ENCODE measurements around the gene ITIH6. TPM values are rescaled to one million over a fixed set of nuclear protein-coding genes. Genes with fewer than 3 reads are reported as not detected.

Gene ITIH6
- total RNA-seq, 3 donors from 2014 or later (not counting 1 experiment from before 2014, with no cell fraction given), result not detected

DNA sequence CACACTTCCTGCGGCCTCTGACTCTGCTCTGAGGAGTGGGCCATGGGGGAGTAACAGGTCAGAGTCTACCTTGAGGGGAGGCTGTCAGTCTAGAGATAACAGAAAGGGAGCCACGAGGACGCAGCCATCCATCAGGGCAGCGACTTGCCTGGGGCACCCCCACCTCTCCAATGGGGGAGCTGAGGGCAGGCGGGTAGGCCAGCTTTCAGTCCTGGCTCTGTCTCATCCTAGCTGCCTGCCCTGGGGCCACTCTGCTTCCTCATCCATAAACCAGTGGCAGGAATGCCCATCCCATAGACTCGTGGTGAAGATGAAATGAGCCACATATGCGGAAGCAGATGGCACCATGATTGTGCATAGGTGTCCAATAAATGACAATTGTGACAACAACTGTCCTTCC lies 22.7 kb upstream of the ITIH6 start:
- Histone ChIP-seq H3K27ac (ENCODE audit: low read length) (no peak overlapping the region), H3K9me3 (ENCODE audit: control insufficient read depth, insufficient read depth, low read length) (no peaks in the 10 kb centered on the region), H3K4me1 (ENCODE audit: control insufficient read depth, insufficient read depth, low read length) (peaks cover 6% of the 10 kb centered on the region), H3K4me3 (ENCODE audit: low read length) (no peak overlapping the region), H3K27me3 (ENCODE audit: control insufficient read depth, insufficient read depth, low read length) (no peaks in the 10 kb centered on the region), H3K36me3 (ENCODE audit: control insufficient read depth, insufficient read depth, low read length) (no peaks in the 10 kb centered on the region)
- Mint-ChIP-seq H3K27ac (no peak overlapping the region), H3K9me3 (no peaks in the 10 kb centered on the region), H3K4me3 (no peak overlapping the region), H3K27me3 (ENCODE audit: low read depth in 2 of 2) (no peaks in the 10 kb centered on the region), H3K36me3 (no peaks in the 10 kb centered on the region), H3K4me1 (peaks cover 4 to 5% of the 10 kb centered on the region in 2 donors)
- TF ChIP-seq, protein P1, sequence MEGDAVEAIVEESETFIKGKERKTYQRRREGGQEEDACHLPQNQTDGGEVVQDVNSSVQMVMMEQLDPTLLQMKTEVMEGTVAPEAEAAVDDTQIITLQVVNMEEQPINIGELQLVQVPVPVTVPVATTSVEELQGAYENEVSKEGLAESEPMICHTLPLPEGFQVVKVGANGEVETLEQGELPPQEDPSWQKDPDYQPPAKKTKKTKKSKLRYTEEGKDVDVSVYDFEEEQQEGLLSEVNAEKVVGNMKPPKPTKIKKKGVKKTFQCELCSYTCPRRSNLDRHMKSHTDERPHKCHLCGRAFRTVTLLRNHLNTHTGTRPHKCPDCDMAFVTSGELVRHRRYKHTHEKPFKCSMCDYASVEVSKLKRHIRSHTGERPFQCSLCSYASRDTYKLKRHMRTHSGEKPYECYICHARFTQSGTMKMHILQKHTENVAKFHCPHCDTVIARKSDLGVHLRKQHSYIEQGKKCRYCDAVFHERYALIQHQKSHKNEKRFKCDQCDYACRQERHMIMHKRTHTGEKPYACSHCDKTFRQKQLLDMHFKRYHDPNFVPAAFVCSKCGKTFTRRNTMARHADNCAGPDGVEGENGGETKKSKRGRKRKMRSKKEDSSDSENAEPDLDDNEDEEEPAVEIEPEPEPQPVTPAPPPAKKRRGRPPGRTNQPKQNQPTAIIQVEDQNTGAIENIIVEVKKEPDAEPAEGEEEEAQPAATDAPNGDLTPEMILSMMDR (IDR thresholded peaks at IDR 0.05), result no peak
- 94% methylated on average over 5 of the region's 7 CpGs for WGBS (ENCODE audit: insufficient coverage)
- intact Hi-C loops (cut with micrococcal nuclease), result no loop called here
- ATAC-seq (no peak), DNase-seq (no peak)

DNA sequence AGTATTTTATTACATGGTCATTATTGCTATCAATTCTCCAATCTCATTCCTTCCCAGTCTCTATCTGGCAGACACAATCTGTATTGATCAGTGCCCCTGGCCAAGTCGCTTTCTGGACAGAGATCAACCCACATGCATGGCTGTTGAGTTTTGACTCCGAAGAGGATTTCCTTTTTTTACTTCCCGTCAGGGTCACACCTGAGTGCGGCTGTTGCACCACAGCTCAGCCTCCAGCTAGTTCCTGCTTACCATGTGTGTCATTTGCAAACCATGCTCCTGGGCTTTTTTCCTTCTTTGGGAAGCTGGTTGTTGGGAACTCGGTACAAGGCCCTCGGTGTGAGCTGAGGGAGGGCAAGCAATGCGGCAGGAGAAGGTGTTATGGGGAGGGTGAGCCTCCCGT lies 21.1 kb upstream of the ITIH6 start:
- no peak overlapping the region for H3K4me3 ChIP-seq (ENCODE audit: low read length)
- H3K27me3 ChIP-seq (ENCODE audit: control insufficient read depth, insufficient read depth, low read length), result no peaks in the 10 kb centered on the region
- Mint-ChIP-seq H3K36me3 (no peaks in the 10 kb centered on the region), H3K27me3 (ENCODE audit: low read depth in 2 of 2) (no peaks in the 10 kb centered on the region), H3K27ac (no peak overlapping the region), H3K4me3 (no peak overlapping the region), H3K4me1 (peaks cover 0 to 5% of the 10 kb centered on the region in 2 donors), H3K9me3 (no peaks in the 10 kb centered on the region)
- no peaks in the 10 kb centered on the region for H3K9me3 ChIP-seq (ENCODE audit: control insufficient read depth, insufficient read depth, low read length)
- no peak for DNase-seq
- peaks cover 6% of the 10 kb centered on the region for H3K4me1 ChIP-seq (ENCODE audit: control insufficient read depth, insufficient read depth, low read length)
- peaks cover 13% of the 10 kb centered on the region for H3K36me3 ChIP-seq (ENCODE audit: control insufficient read depth, insufficient read depth, low read length)
- intact Hi-C loops (cut with micrococcal nuclease), result no loop called here
- TF ChIP-seq, protein P1 (IDR thresholded peaks at IDR 0.05), result no peak
- no peak for ATAC-seq
- WGBS (ENCODE audit: insufficient coverage), result 23% methylated on average over 7 of the region's 8 CpGs
- no peak overlapping the region for H3K27ac ChIP-seq (ENCODE audit: low read length)

DNA sequence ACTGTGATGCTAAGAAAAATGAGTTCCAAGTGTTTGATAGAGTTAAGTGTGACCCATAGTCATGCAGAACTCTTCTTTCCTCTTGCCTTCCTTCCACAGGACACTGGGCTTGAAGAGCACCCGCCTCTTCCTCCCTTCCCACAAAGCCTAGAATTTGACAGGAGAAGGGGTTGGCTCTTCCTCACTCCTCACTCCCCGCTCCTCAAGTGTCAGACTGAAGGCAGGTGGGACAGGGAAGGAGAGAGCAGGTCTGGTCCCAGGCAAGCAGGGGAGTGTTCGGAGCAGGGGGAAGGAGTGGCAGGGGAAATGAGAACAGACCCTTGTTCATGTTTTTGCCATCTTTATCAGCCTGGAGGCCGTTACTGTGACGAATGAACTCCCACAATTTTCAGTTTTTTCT lies 20.2 kb upstream of the ITIH6 start:
- no peaks in the 10 kb centered on the region for H3K9me3 Mint-ChIP-seq
- H3K4me1 Mint-ChIP-seq, result peaks cover 0 to 5% of the 10 kb centered on the region in 2 donors
- no peak overlapping the region for H3K27ac Mint-ChIP-seq
- ATAC-seq (no peak), DNase-seq (no peak)
- WGBS (ENCODE audit: insufficient coverage), result no CpG with 5 or more reads among the region's 5 CpGs
- H3K27me3 Mint-ChIP-seq (ENCODE audit: low read depth in 2 of 2), result no peaks in the 10 kb centered on the region
- no peaks in the 10 kb centered on the region for H3K36me3 Mint-ChIP-seq
- TF ChIP-seq, protein P1 (IDR thresholded peaks at IDR 0.05), result no peak
- intact Hi-C loops (cut with micrococcal nuclease), result no loop called here
- peaks cover 6% of the 10 kb centered on the region for H3K4me1 ChIP-seq (ENCODE audit: control insufficient read depth, insufficient read depth, low read length)
- H3K4me3 ChIP-seq (ENCODE audit: low read length), result no peak overlapping the region
- H3K27me3 ChIP-seq (ENCODE audit: control insufficient read depth, insufficient read depth, low read length), result no peaks in the 10 kb centered on the region
- peaks cover 19% of the 10 kb centered on the region for H3K36me3 ChIP-seq (ENCODE audit: control insufficient read depth, insufficient read depth, low read length)
- H3K27ac ChIP-seq (ENCODE audit: low read length), result no peak overlapping the region
- H3K9me3 ChIP-seq (ENCODE audit: control insufficient read depth, insufficient read depth, low read length), result no peaks in the 10 kb centered on the region
- no peak overlapping the region for H3K4me3 Mint-ChIP-seq

- no peak overlapping the region for H3K4me3 Mint-ChIP-seq
- ATAC-seq (no peak), DNase-seq (no peak)
- H3K27me3 Mint-ChIP-seq (ENCODE audit: low read depth in 2 of 2), result no peaks in the 10 kb centered on the region
- Histone ChIP-seq H3K27ac (ENCODE audit: low read length) (no peak overlapping the region), H3K4me1 (ENCODE audit: control insufficient read depth, insufficient read depth, low read length) (peaks cover 6% of the 10 kb centered on the region), H3K4me3 (ENCODE audit: low read length) (no peak overlapping the region), H3K9me3 (ENCODE audit: control insufficient read depth, insufficient read depth, low read length) (no peaks in the 10 kb centered on the region), H3K27me3 (ENCODE audit: control insufficient read depth, insufficient read depth, low read length) (no peaks in the 10 kb centered on the region), H3K36me3 (ENCODE audit: control insufficient read depth, insufficient read depth, low read length) (peaks cover 19% of the 10 kb centered on the region)
- TF ChIP-seq, protein P1 (IDR thresholded peaks at IDR 0.05), result no peak
- no peaks in the 10 kb centered on the region for H3K9me3 Mint-ChIP-seq
- H3K36me3 Mint-ChIP-seq, result no peaks in the 10 kb centered on the region
- intact Hi-C loops (cut with micrococcal nuclease), result no loop called here
- no peak overlapping the region for H3K27ac Mint-ChIP-seq
- peaks cover 0 to 5% of the 10 kb centered on the region in 2 donors for H3K4me1 Mint-ChIP-seq
- WGBS (ENCODE audit: insufficient coverage), result 94% methylated on average over 5 of the region's 7 CpGs
Measured at GRCh38 chrX:54817220-54817820, 19.3 kb upstream of the ITIH6 start.

All from natural killer cell (primary cell).